Liver (tissue), 9 donors: ENCODE data around the gene C11orf97. TPM values are rescaled to one million over a fixed set of nuclear protein-coding genes. Genes with fewer than 3 reads are reported as not detected.

Experiments
- DNase-seq: peaks from one replicate; pipeline ENCODE4 v3.0.0-alpha.2; 2017; ENCODE audit warnings: low spot score
- H3K27ac ChIP-seq, 2 donors: one replicate each; pipeline ENCODE4 v1.7.0; 2013; ENCODE audit warnings: inconsistent platforms in 2 of 2, low read length in 2 of 2, control low read depth in 1 of 2, low read depth in 1 of 2, mild to moderate bottlenecking in 1 of 2
- H3K27me3 ChIP-seq, 4 donors: one replicate each; pipeline versions ENCODE4 v1.6.1 to v1.7.0; 2013; ENCODE audit warnings: low read length in 3 of 4, inconsistent platforms in 1 of 4, mild to moderate bottlenecking in 1 of 4, moderate library complexity in 1 of 4; ENCODE audit not compliant: control insufficient read depth in 4 of 4, insufficient read depth in 4 of 4
- H3K36me3 ChIP-seq, 4 donors: one replicate each; pipeline versions ENCODE4 v1.6.1 to v1.7.0; 2013; ENCODE audit warnings: low read length in 3 of 4, mild to moderate bottlenecking in 3 of 4, low read depth in 1 of 4, moderate library complexity in 1 of 4; ENCODE audit not compliant: control insufficient read depth in 4 of 4, insufficient read depth in 3 of 4
- H3K4me1 ChIP-seq, 4 donors: one replicate each; pipeline versions ENCODE4 v1.6.1 to v1.7.0; 2013; ENCODE audit warnings: low read length in 3 of 4, mild to moderate bottlenecking in 3 of 4, moderate library complexity in 1 of 4; ENCODE audit not compliant: control insufficient read depth in 4 of 4, insufficient read depth in 4 of 4
- H3K4me3 ChIP-seq, 3 donors: one replicate each; pipeline versions ENCODE4 v1.6.1 to v1.7.0; 2013; ENCODE audit warnings: low read length in 3 of 3, control low read depth in 1 of 3, low read depth in 1 of 3, mild to moderate bottlenecking in 1 of 3
- H3K9ac ChIP-seq, 2 donors: one replicate each; pipeline ENCODE4 v1.7.0; 2013; ENCODE audit warnings: low read length in 2 of 2, mild to moderate bottlenecking in 2 of 2, moderate library complexity in 2 of 2, control low read depth in 1 of 2, low read depth in 1 of 2
- H3K9me3 ChIP-seq, 4 donors: one replicate each; pipeline versions ENCODE4 v1.6.1 to v1.7.0; 2013; ENCODE audit warnings: low read length in 3 of 4; ENCODE audit not compliant: control insufficient read depth in 4 of 4
- ATF3 ChIP-seq: IDR thresholded peaks from 2 replicates; pipeline ENCODE4 v1.6.1; 2016; ENCODE audit warnings: antibody characterized with exemption
- EGR1 ChIP-seq, 2 donors: IDR thresholded peaks; 2 replicates each; pipeline ENCODE4 v1.6.1; 2016 to 2018; ENCODE audit warnings: antibody characterized with exemption in 2 of 2, low read depth in 2 of 2
- FOXA1 ChIP-seq: IDR thresholded peaks from 2 replicates; pipeline ENCODE4 v1.6.1; 2016; ENCODE audit warnings: antibody characterized with exemption
- FOXA2 ChIP-seq: IDR thresholded peaks from 2 replicates; pipeline ENCODE4 v1.6.1; 2016; ENCODE audit warnings: antibody characterized with exemption
- GABPA ChIP-seq, 2 donors: IDR thresholded peaks in 1 of 2; conservative IDR thresholded peaks in 1 of 2; 2 replicates each; pipeline ENCODE4 v1.6.1; 2016; ENCODE audit warnings: antibody characterized with exemption in 2 of 2, mild to moderate bottlenecking in 1 of 2, moderate library complexity in 1 of 2
- HNF4A ChIP-seq, 2 donors: conservative IDR thresholded peaks; 2 replicates each; pipeline ENCODE4 v1.6.1; 2016; ENCODE audit warnings: antibody characterized with exemption in 2 of 2, mild to moderate bottlenecking in 2 of 2
- HNF4G ChIP-seq: IDR thresholded peaks from 2 replicates; pipeline ENCODE4 v1.6.1; 2016; ENCODE audit warnings: antibody characterized with exemption
- JUND ChIP-seq, 2 donors: IDR thresholded peaks; 2 replicates each; pipeline ENCODE4 v1.6.1; 2016; ENCODE audit warnings: antibody characterized with exemption in 2 of 2
- MAX ChIP-seq: IDR thresholded peaks from 2 replicates; pipeline ENCODE4 v1.6.1; 2016; ENCODE audit warnings: antibody characterized with exemption
- NR2F2 ChIP-seq: IDR thresholded peaks from 2 replicates; pipeline ENCODE4 v1.6.1; 2016; ENCODE audit warnings: antibody characterized with exemption
- RAD21 ChIP-seq, 2 donors: IDR thresholded peaks; 2 replicates each; pipeline ENCODE4 v1.6.1; 2016; ENCODE audit warnings: antibody characterized with exemption in 2 of 2, mild to moderate bottlenecking in 2 of 2
- REST ChIP-seq: IDR thresholded peaks from 2 replicates; pipeline ENCODE4 v1.6.1; 2016; ENCODE audit warnings: antibody characterized with exemption, mild to moderate bottlenecking
- RXRA ChIP-seq, 2 donors: IDR thresholded peaks; 2 replicates each; pipeline ENCODE4 v1.6.1; 2017 to 2018; ENCODE audit warnings: antibody characterized with exemption in 2 of 2, mild to moderate bottlenecking in 1 of 2
- SP1 ChIP-seq: IDR thresholded peaks from 2 replicates; pipeline ENCODE4 v1.6.1; 2018; ENCODE audit warnings: antibody characterized with exemption, mild to moderate bottlenecking
- TAF1 ChIP-seq: conservative IDR thresholded peaks from 2 replicates; pipeline ENCODE4 v1.6.1; 2016; ENCODE audit warnings: antibody characterized with exemption, mild to moderate bottlenecking
- YY1 ChIP-seq: IDR thresholded peaks from 2 replicates; pipeline ENCODE4 v1.6.1; 2016; ENCODE audit warnings: antibody characterized with exemption, mild to moderate bottlenecking
- ZBTB33 ChIP-seq: IDR thresholded peaks from 2 replicates; pipeline ENCODE4 v1.6.1; 2016; ENCODE audit warnings: antibody characterized with exemption
- WGBS: extraction: QIAGEN DNeasy Blood & Tissue Kit; methylation state at CpG from one replicate; pipeline ENCODE4 v1.1.7; 2013; 5-methylcytosine and 5-hydroxymethylcytosine counted together
- polyA plus RNA-seq, 2 donors: library from polyadenylated mRNA; stranded (reverse) in 1 of 2; unstranded in 1 of 2; fragments of 200-250 nt in 1 of 2; fragments of >200 nt in 1 of 2; fragmentation: Nextera tagmentation in 1 of 2; extraction: Ambion mirVana in 1 of 2; gene quantifications; one replicate each; pipeline versions ENCODE4 v1.2.1 to v1.2.3, GENCODE V29; 2013 to 2015
- total RNA-seq, 2 donors: library from RNA; depleted of rRNA; stranded (reverse); fragments of >200 nt; gene quantifications; one replicate each; pipeline ENCODE4 v1.2.3, GENCODE V29; 2014
- TF ChIP-seq, protein P1 (sequence below): fragments of 150-350 bp; IDR thresholded peaks from 2 replicates; pipeline ENCODE4 v1.5.1; 2017; ENCODE audit warnings: improper control_type of control experiment, low read depth, low read length; ENCODE audit not compliant: missing input control
- donor health status: healthy.
- donor health status: healthy.
- donor health status: healthy.
- donor health status: healthy.
- donor health status: healthy.

C11orf97 gene
- total and polyA plus RNA-seq, 4 donors: 0.36 to 0.94 TPM; not detected in 2

GRCh38 chr11:94525546-94526324 is 13.5 kb downstream of the C11orf97 start:
- Histone ChIP-seq H3K27ac (no peak overlapping the region), H3K4me3 (no peak overlapping the region), H3K27me3 (no peaks in the 10 kb centered on the region), H3K36me3 (no peaks in the 10 kb centered on the region), H3K9ac (no peak overlapping the region), H3K9me3 (no peaks in the 10 kb centered on the region), H3K4me1 (no peaks in the 10 kb centered on the region)
- WGBS: 55% methylated on average over 5 of the region's 5 CpGs
- peak; percentile 39 for DNase-seq
- no peak for TF ChIP-seq TAF1
- no peak for TF ChIP-seq EGR1 (IDR thresholded peaks at IDR 0.05; ENCODE audit: low read depth in 2 of 2)
- no peak for TF ChIP-seq HNF4G
- no peak for TF ChIP-seq MAX
- TF ChIP-seq SP1: no peak
- TF ChIP-seq RXRA (IDR thresholded peaks at IDR 0.05): no peak
- TF ChIP-seq NR2F2: no peak
- no peak for TF ChIP-seq JUND (IDR thresholded peaks at IDR 0.05)
- TF ChIP-seq, protein P1, sequence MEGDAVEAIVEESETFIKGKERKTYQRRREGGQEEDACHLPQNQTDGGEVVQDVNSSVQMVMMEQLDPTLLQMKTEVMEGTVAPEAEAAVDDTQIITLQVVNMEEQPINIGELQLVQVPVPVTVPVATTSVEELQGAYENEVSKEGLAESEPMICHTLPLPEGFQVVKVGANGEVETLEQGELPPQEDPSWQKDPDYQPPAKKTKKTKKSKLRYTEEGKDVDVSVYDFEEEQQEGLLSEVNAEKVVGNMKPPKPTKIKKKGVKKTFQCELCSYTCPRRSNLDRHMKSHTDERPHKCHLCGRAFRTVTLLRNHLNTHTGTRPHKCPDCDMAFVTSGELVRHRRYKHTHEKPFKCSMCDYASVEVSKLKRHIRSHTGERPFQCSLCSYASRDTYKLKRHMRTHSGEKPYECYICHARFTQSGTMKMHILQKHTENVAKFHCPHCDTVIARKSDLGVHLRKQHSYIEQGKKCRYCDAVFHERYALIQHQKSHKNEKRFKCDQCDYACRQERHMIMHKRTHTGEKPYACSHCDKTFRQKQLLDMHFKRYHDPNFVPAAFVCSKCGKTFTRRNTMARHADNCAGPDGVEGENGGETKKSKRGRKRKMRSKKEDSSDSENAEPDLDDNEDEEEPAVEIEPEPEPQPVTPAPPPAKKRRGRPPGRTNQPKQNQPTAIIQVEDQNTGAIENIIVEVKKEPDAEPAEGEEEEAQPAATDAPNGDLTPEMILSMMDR: no peak
- no peak for TF ChIP-seq ATF3
- no peak for TF ChIP-seq GABPA (IDR thresholded peaks at IDR 0.05 in 1 of 2, conservative IDR thresholded peaks at IDR 0.05 in 1 of 2)
- no peak for TF ChIP-seq HNF4A (conservative IDR thresholded peaks at IDR 0.05)
- TF ChIP-seq RAD21 (IDR thresholded peaks at IDR 0.05): no peak
- TF ChIP-seq FOXA2: no peak
- no peak for TF ChIP-seq YY1
- no peak for TF ChIP-seq FOXA1
- TF ChIP-seq ZBTB33: no peak
- TF ChIP-seq REST: no peak
